Measurements from ENCODE around the gene TP53I11.

TP53I11 gene

GRCh38 chr11:44950625-44951476 is at the start of gene TP53I11:
Gene TP53I11 (minus strand): TSS chr11:44950883. CDS start chr11:44938335, 12,548 bp downstream.
- DNase-seq (ENCODE audit: low spot score), result peak; percentile 93

GRCh38 chr11:44999068-44999467 is 48.4 kb upstream of the TP53I11 start:
- DNase-seq (ENCODE audit: low spot score), result no peak

- DNase-seq (ENCODE audit: low spot score), result no peak
Measured at GRCh38 chr11:44998051-44998450, 47.4 kb upstream of the TP53I11 start.

GRCh38 chr11:44997566-44997965 is 46.9 kb upstream of the TP53I11 start:
- DNase-seq (ENCODE audit: low spot score), result no peak

- no peak for DNase-seq (ENCODE audit: low spot score)
Measured at GRCh38 chr11:44994753-44995152, 44.1 kb upstream of the TP53I11 start.

- DNase-seq (ENCODE audit: low spot score), result no peak
Measured at GRCh38 chr11:44993971-44994704, 43.5 kb upstream of the TP53I11 start.

GRCh38 chr11:44992774-44993173 is 42.1 kb upstream of the TP53I11 start:
- no peak for DNase-seq (ENCODE audit: low spot score)

- no peak for DNase-seq (ENCODE audit: low spot score)
Measured at GRCh38 chr11:44992181-44992582, 41.5 kb upstream of the TP53I11 start.

GRCh38 chr11:44990665-44991064 is 40.0 kb upstream of the TP53I11 start:
- no peak for DNase-seq (ENCODE audit: low spot score)

GRCh38 chr11:44989831-44990566 is 39.3 kb upstream of the TP53I11 start:
- no peak for DNase-seq (ENCODE audit: low spot score)

- no peak for DNase-seq (ENCODE audit: low spot score)
Measured at GRCh38 chr11:44988981-44989635, 38.4 kb upstream of the TP53I11 start.

GRCh38 chr11:44988111-44988510 is 37.4 kb upstream of the TP53I11 start:
- no peak for DNase-seq (ENCODE audit: low spot score)

- DNase-seq (ENCODE audit: low spot score), result no peak
Measured at GRCh38 chr11:44987506-44987905, 36.8 kb upstream of the TP53I11 start.

- DNase-seq (ENCODE audit: low spot score), result no peak
Measured at GRCh38 chr11:44986315-44986714, 35.6 kb upstream of the TP53I11 start.

GRCh38 chr11:44985721-44986120 is 35.0 kb upstream of the TP53I11 start:
- no peak for DNase-seq (ENCODE audit: low spot score)

GRCh38 chr11:44983786-44984185 is 33.1 kb upstream of the TP53I11 start:
- DNase-seq (ENCODE audit: low spot score), result no peak

- no peak for DNase-seq (ENCODE audit: low spot score)
Measured at GRCh38 chr11:44982496-44983062, 31.9 kb upstream of the TP53I11 start.

GRCh38 chr11:44980533-44981427 is 30.1 kb upstream of the TP53I11 start:
- no peak for DNase-seq (ENCODE audit: low spot score)

GRCh38 chr11:44979543-44980399 is 29.1 kb upstream of the TP53I11 start:
- DNase-seq (ENCODE audit: low spot score), result no peak

- no peak for DNase-seq (ENCODE audit: low spot score)
Measured at GRCh38 chr11:44978961-44979331, 28.3 kb upstream of the TP53I11 start.
